ENCODE measurements around the gene NDUFV2.
"Not testable (repeated sequence)": the region's sequence is repeated elsewhere in the genome, so short reads cannot be mapped to it uniquely, and the experiment has no call there.

The NDUFV2 gene

GRCh38 chr18:9082711-9083510, 19.6 kb upstream of the NDUFV2 start:
- Histone ChIP-seq H3K36me3 (replicated peaks) (no peaks in the 10 kb centered on the region), H3K27me3 (replicated peaks) (no peaks in the 10 kb centered on the region), H3K4me3 (ENCODE audit: low read depth, low read length) (no peak overlapping the region), H3K27ac (no peak overlapping the region)
- TF ChIP-seq, protein P1, sequence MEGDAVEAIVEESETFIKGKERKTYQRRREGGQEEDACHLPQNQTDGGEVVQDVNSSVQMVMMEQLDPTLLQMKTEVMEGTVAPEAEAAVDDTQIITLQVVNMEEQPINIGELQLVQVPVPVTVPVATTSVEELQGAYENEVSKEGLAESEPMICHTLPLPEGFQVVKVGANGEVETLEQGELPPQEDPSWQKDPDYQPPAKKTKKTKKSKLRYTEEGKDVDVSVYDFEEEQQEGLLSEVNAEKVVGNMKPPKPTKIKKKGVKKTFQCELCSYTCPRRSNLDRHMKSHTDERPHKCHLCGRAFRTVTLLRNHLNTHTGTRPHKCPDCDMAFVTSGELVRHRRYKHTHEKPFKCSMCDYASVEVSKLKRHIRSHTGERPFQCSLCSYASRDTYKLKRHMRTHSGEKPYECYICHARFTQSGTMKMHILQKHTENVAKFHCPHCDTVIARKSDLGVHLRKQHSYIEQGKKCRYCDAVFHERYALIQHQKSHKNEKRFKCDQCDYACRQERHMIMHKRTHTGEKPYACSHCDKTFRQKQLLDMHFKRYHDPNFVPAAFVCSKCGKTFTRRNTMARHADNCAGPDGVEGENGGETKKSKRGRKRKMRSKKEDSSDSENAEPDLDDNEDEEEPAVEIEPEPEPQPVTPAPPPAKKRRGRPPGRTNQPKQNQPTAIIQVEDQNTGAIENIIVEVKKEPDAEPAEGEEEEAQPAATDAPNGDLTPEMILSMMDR (IDR thresholded peaks at IDR 0.05; ENCODE audit: low read depth, low read length, missing control alignments) = no peak
- in situ Hi-C loops (cut with HindIII; ENCODE audit: low pct_ligation_motif_present, low sequenced_read_pairs) = no loop called here
- DNase-seq = no peak

DNA sequence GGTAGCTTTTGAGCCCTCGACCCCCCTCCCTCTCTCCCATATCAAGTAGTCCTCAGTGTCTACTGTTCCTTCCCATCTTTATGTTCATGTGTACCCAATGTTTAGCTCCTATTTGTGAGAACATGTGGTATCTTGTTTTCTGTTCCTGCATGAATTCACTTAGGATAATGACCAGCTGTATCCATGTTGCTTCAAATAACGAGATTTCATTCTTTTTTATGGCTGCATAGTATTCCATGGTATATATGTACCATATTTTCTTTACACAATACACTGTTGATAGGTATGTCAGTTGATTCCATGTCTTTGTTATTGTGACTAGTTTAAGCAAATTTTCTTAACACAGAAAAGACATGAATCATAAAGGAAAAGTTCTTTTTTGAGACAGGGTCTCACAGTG, 16.5 kb upstream of the NDUFV2 start:
- in situ Hi-C loops (cut with HindIII; ENCODE audit: low pct_ligation_motif_present, low sequenced_read_pairs) = no loop called here
- no peak overlapping the region for H3K27ac ChIP-seq
- TF ChIP-seq, protein P1 (IDR thresholded peaks at IDR 0.05; ENCODE audit: low read depth, low read length, missing control alignments) = no peak
- no peak overlapping the region for H3K4me3 ChIP-seq (ENCODE audit: low read depth, low read length)
- H3K27me3 ChIP-seq (replicated peaks) = no peaks in the 10 kb centered on the region
- no peak for DNase-seq
- H3K36me3 ChIP-seq (replicated peaks) = no peaks in the 10 kb centered on the region

DNA sequence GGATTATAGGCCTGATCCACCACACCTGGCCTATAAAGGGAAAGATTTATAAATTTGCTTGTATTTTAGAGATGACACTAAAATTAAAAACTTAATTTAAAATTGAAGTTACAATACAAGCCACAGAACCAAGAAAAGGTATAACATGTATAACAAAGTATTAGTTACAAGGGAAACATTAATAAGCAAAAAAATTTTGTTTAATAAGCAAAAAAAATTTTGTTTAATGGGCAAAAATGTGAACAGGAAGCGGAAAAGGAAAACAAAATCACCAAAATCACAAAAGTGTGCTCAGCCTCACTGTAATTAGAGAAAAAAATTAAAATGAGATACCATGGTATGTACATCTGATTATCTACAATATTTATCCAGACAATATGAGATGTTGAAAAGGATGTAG, 15.9 kb upstream of the NDUFV2 start:
- Histone ChIP-seq H3K4me3 (ENCODE audit: low read depth, low read length) (no peak overlapping the region), H3K36me3 (replicated peaks) (no peaks in the 10 kb centered on the region), H3K27me3 (replicated peaks) (no peaks in the 10 kb centered on the region), H3K27ac (no peak overlapping the region)
- no peak for DNase-seq
- TF ChIP-seq, protein P1 (IDR thresholded peaks at IDR 0.05; ENCODE audit: low read depth, low read length, missing control alignments) = no peak
- in situ Hi-C loops (cut with HindIII; ENCODE audit: low pct_ligation_motif_present, low sequenced_read_pairs) = no loop called here

GRCh38 chr18:9087144-9087543, 15.4 kb upstream of the NDUFV2 start:
- no peak overlapping the region for H3K27ac ChIP-seq
- TF ChIP-seq, protein P1 (IDR thresholded peaks at IDR 0.05; ENCODE audit: low read depth, low read length, missing control alignments) = no peak
- no peak for DNase-seq
- no peak overlapping the region for H3K4me3 ChIP-seq (ENCODE audit: low read depth, low read length)
- no peaks in the 10 kb centered on the region for H3K27me3 ChIP-seq (replicated peaks)
- in situ Hi-C loops (cut with HindIII; ENCODE audit: low pct_ligation_motif_present, low sequenced_read_pairs) = no loop called here
- no peaks in the 10 kb centered on the region for H3K36me3 ChIP-seq (replicated peaks)

DNA sequence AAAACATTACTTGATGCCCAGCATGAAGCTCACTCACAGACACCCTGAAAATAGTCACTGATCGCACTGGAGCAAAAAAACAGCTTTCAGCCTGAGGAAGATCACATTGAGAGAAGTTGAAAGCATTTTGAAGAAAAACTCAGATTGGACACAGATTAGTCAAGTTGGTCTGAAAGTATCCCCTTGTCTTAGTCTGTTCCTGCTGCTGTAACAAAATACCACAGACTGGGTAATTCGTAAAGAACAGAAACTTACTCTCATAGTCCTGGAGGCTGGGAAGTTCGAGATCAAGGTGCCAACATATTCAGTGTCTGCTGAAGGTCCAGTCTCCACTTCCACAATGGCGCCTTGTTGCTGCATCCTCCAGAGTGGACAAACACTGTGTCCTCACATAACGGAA, 14.2 kb upstream of the NDUFV2 start:
- no peak overlapping the region for H3K27ac ChIP-seq
- TF ChIP-seq, protein P1 (IDR thresholded peaks at IDR 0.05; ENCODE audit: low read depth, low read length, missing control alignments) = no peak
- no peak for DNase-seq
- in situ Hi-C loops (cut with HindIII; ENCODE audit: low pct_ligation_motif_present, low sequenced_read_pairs) = no loop called here
- no peaks in the 10 kb centered on the region for H3K36me3 ChIP-seq (replicated peaks)
- no peaks in the 10 kb centered on the region for H3K27me3 ChIP-seq (replicated peaks)
- no peak overlapping the region for H3K4me3 ChIP-seq (ENCODE audit: low read depth, low read length)

GRCh38 chr18:9088727-9089126, 13.8 kb upstream of the NDUFV2 start:
- H3K4me3 ChIP-seq (ENCODE audit: low read depth, low read length); H3K27ac ChIP-seq; H3K36me3 ChIP-seq (replicated peaks); DNase-seq; H3K27me3 ChIP-seq (replicated peaks); in situ Hi-C loops (cut with HindIII; ENCODE audit: low pct_ligation_motif_present, low sequenced_read_pairs): not testable (repeated sequence)

Measured in brain microvascular endothelial cell (primary cell).